NCI-H1092 (cell line): ENCODE data around the gene TMEM258.

Source experiments
- DNase-seq: peaks from one replicate; lab custom pipeline; 2025; lab: John Stamatoyannopoulos, UW

Gene TMEM258

GRCh38 chr11:61757213-61757862 is 35.1 kb downstream of the TMEM258 start:
- DNase-seq: no peak

- DNase-seq: no peak
Measured at GRCh38 chr11:61756452-61757212, 35.8 kb downstream of the TMEM258 start.

GRCh38 chr11:61756147-61756451 is 36.3 kb downstream of the TMEM258 start:
- DNase-seq: no peak

DNA sequence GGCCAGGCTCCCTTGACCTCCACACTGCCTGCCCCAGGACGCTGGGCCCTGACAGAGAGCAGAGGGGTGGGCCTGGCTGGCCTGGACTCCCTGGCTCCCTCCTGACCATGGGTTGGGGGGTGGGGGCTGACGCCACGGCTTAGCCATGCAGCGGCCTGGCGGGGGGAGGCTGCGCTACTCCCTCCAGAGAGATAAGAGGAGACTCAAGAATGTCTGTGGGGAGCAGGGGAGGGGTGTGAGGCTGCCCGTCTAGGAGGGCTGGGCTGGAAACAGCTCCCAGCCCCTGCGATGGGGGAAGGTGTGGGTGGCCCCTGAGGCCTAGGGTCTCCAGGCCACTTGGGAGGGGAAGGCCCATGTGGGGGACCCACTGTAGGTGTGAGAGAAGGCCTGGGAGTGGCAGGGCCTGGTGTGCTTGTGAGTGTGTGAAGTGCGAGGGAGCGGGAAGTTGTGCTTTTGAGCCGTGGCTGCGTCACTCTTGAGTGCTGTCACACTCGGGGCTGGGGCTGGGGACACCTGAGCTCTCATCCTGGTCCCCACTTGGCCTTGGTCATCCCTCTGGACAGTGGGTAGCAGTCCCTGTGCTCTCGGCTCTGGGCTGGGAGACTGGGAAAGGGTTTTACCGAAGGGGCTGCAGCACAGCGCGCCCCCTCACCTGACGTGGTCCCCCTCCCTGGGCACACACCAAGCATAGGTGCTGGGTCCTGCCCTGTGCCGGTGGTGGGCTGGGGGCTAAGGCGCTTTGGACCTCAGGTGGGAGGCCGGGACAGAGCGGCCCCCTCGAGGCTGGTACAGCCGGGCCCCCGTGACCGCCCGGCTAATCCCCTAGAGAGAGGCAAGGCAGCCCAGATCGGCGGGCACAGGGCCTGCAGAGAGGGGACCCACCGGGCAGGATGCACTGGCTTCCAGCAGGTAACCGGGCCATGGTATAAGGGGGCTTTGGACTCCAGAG is 37.6 kb downstream of the TMEM258 start:
- DNase-seq: no peak

DNA sequence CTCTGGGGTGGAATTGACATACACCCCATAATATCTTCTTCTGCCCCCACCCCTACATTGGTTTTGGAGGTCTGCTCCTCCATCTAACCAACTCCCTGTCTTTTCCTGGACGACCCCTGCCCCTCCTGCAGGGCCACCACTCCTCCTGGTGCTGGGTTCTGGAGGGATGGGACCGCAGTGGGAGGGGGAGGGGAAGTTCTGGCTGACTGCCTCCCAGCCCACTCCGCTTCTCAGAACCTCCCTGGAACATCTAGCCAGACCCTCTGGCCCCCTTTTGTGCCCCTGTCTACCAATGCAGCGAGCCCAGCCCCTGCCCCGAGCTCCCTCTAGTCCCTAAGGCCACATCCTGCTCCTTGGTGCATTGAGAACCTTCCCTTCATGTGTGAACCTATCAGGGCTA is 38.7 kb downstream of the TMEM258 start:
- no peak for DNase-seq

DNA sequence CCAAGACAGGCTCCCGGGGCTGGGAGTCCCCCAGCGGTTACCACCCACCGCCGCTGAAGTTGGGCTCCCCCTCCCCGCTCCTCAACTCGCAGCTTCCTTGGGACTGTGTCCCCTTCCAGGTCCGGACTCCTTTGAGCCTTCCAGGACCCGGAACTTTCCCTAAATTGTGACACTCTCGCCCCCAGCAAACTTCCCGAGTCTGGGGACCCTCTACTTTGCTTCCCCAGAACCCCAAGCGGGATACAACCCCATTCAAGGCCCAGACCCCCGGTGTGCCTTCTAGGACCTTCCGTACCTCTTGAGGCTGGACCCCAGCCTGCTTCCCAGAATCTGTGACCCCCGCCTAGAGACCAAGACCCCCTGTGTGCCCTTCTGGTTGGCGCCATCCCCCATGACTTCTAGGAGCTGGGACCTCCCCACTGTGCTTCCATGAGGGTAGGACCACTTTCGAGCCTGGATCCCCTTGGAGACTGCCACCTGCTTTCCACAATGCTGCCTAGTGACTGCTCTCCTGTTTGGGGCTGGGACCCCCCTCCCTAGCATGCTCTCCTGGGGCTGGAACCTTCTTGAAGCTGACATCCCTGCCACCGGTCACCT is 39.4 kb downstream of the TMEM258 start:
- no peak for DNase-seq

GRCh38 chr11:61752117-61752924 is 40.1 kb downstream of the TMEM258 start, which contains the start of gene MYRF:
Gene MYRF, plus strand, starts transcription at chr11:61752636. Its CDS starts 109 bp downstream, at chr11:61752745.
- no peak for DNase-seq

DNA sequence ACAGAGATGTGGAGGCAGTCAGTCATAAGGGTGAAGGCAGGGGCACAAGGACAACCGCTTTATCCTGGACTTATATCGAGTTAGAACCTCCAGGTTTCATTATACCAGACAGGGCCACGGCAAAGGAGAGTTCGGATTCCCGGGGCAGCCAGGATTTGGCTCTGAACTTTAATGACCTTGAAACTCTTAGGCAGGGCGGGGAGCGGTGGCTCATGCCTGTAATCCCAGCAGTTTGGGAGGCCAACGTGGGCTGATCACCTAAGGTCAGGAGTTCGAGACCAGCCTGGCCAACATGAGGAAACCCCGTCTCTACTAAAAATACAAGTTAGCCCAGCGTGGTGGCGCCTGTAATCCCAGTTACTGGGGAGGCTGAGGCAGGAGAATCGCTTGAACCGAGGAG is 41.0 kb downstream of the TMEM258 start:
- no peak for DNase-seq

DNA sequence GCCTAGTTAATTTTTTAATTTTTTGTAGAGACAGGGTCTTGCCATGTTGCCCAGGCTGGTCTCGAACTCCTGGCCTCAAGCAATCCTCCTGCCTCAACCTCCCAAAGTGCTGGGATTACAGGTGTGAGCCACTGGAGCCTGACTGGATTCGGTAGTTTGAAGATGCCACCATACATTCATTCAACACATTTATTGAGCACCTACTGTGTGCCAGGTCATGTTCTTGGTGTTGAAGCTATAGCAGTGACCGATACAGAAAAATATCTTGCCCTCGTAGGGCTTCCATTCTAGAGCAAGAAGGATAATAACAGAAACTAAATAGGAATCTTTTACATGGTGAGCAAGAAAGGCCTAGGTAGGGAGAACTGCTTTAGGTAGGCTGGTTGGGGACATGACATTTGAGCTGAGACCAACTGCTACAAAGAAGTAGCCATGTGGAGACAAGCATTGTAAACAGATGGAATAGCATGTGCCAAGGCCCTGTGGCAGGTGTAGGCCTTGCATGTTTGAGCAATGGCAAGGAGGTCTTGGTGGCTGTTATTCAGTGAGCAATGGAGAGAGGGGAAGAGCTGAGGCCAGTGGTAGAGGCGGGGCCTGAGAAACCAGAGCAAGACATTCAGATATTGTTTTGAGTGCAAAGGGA is 41.6 kb downstream of the TMEM258 start:
- no peak for DNase-seq

- no peak for DNase-seq
Measured at GRCh38 chr11:61749591-61750217, 42.7 kb downstream of the TMEM258 start.

GRCh38 chr11:61747967-61748285 is 44.5 kb downstream of the TMEM258 start:
- DNase-seq: no peak

- DNase-seq: peak; percentile 34
Measured at GRCh38 chr11:61747192-61747966, 45.0 kb downstream of the TMEM258 start.

GRCh38 chr11:61746442-61747191 is 45.8 kb downstream of the TMEM258 start:
- DNase-seq: no peak

DNA sequence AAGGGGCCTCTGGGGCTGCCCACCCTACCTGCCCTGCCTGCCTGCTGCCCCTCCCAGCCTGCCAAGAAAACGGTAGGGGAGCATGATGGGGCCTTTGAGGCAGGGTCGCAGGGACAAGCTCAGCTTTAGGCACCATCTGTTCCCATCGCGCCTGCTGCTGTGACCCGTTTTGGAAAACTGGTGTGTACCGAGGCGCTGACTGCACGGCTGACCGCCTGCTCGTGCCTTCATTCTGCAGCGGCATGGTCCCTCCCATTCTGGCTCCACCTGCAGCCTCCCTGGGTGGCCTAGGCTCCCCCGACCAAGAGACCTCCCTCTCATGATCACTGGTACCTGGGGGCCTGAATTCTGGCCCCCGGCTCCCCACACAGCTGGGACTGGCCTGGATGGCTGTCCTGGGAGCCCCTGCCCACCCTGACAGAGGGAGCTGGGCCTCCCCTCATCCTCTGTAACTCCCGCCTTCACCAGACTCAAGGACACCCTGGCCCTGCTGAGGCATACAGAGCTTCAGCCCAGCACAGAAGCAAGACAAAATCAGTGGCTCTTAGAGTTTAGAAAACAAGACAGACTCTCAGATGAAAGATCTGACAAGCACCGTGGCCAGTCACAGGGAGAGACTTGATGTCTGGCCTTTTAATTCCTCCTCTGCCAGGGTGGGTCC is 46.5 kb downstream of the TMEM258 start:
- no peak for DNase-seq

GRCh38 chr11:61744609-61745156 is 47.7 kb downstream of the TMEM258 start:
- DNase-seq: no peak

DNA sequence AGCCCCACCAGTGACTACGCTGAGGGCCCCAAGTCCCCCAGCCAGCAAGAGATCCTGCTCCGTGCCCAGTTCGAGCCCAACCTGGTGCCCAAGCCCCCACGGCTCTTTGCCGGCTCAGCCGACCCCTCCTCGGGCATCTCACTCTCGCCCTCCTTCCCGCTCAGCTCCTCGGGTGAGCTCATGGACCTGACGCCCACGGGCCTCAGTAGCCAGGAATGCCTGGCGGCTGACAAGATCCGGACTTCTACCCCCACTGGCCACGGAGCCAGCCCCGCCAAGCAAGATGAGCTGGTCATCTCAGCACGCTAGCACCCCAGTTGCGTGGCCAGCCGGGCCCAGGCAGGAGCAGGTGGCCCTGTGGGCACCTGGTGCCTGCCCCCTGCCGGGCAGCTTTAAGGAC is 48.2 kb downstream of the TMEM258 start:
- DNase-seq: no peak

DNA sequence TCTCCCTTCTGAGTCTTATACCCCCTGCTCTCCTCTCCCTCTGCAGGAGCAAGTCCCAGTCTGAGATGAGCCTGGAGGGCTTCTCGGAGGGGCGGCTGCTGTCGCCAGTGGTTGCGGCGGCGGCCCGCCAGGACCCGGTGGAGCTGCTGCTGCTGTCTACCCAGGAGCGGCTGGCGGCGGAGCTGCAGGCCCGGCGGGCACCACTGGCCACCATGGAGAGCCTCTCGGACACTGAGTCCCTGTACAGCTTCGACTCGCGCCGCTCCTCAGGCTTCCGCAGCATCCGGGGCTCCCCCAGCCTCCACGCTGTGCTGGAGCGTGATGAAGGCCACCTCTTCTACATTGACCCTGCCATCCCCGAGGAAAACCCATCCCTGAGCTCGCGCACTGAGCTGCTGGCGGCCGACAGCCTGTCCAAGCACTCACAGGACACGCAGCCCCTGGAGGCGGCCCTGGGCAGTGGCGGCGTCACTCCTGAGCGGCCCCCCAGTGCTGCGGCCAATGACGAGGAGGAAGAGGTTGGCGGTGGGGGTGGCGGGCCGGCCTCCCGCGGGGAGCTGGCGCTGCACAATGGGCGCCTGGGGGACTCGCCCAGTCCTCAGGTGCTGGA is 48.8 kb downstream of the TMEM258 start:
- no peak for DNase-seq

GRCh38 chr11:61742391-61742790 is 50.0 kb downstream of the TMEM258 start:
- no peak for DNase-seq
